ENCODE measurements around the gene BPIFA3.

Gene BPIFA3

DNA sequence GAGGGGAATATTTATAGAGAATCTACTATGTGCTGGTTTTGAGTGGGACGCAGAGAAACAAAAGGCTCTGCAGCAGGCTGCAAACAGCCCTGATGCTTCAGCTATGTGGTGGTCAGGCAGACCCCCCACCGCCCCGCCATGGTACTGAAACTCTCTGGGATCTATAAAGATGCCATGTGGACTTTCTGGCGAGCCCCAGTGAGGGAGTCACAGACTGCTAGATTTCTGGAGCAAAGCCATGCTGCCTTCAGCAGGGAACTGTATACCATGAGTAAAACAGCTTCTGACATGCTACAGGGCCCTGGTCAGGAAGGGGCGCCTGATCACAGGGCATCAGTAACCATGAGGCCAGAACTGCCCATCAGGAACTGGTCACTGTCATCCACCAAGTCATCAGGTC is 46.6 kb downstream of the BPIFA3 start:
- Histone ChIP-seq H3K4me3 (ENCODE audit: low read length, poor library complexity, severe bottlenecking) (no peak overlapping the region), H3K79me2 (ENCODE audit: insufficient read depth, low read length) (no peaks in the 10 kb centered on the region), H3K9ac (ENCODE audit: low read depth, low read length, poor library complexity, severe bottlenecking) (no peak overlapping the region), H3K4me1 (ENCODE audit: insufficient read depth, low read length, poor library complexity, severe bottlenecking) (no peaks in the 10 kb centered on the region), H2AFZ (ENCODE audit: low read length) (no peak overlapping the region), H3K9me2 (replicated peaks; ENCODE audit: low read depth, low read length) (no peaks in the 10 kb centered on the region), H3K4me2 (ENCODE audit: low read depth, low read length, poor library complexity, severe bottlenecking) (no peak overlapping the region), H4K20me1 (ENCODE audit: insufficient read depth, low read length, poor library complexity, severe bottlenecking) (no peaks in the 10 kb centered on the region), H3K36me3 (ENCODE audit: insufficient read depth, low read length) (no peaks in the 10 kb centered on the region), H3K9me3 (ENCODE audit: insufficient read depth, low read depth, low read length) (no peaks in the 10 kb centered on the region), H3F3A (ENCODE audit: low read depth) (no peaks in the 10 kb centered on the region), H3K27me3 (ENCODE audit: insufficient read depth, low read length, poor library complexity, severe bottlenecking) (no peaks in the 10 kb centered on the region)
- TF ChIP-seq, protein P1, sequence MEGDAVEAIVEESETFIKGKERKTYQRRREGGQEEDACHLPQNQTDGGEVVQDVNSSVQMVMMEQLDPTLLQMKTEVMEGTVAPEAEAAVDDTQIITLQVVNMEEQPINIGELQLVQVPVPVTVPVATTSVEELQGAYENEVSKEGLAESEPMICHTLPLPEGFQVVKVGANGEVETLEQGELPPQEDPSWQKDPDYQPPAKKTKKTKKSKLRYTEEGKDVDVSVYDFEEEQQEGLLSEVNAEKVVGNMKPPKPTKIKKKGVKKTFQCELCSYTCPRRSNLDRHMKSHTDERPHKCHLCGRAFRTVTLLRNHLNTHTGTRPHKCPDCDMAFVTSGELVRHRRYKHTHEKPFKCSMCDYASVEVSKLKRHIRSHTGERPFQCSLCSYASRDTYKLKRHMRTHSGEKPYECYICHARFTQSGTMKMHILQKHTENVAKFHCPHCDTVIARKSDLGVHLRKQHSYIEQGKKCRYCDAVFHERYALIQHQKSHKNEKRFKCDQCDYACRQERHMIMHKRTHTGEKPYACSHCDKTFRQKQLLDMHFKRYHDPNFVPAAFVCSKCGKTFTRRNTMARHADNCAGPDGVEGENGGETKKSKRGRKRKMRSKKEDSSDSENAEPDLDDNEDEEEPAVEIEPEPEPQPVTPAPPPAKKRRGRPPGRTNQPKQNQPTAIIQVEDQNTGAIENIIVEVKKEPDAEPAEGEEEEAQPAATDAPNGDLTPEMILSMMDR (conservative IDR thresholded peaks at IDR 0.05; ENCODE audit: low read length), result no peak
- TF ChIP-seq EZH2phosphoT487 (IDR thresholded peaks at IDR 0.05; ENCODE audit: borderline replicate concordance), result no peak

DNA sequence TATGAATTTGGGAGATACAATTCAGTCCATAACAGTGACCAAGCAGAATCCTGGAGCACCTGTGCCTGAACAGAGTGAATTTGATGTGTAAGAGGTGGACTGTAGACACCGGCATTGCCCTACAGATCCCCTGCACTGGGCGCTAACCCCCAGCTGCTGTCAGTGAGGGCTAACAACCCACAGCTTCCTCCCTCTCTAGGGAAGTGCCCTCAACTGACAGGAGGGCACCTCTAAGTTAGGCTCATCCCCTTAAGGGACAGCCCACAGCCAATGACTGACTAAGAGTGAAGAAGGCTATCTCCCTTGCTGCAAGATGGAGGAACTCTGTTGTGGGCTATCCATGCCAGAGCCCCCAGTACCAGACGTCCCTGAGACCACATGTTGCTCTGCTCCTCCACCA is 50.5 kb downstream of the BPIFA3 start:
- Histone ChIP-seq H3K4me1 (ENCODE audit: insufficient read depth, low read length, poor library complexity, severe bottlenecking) (no peaks in the 10 kb centered on the region), H3K9ac (ENCODE audit: low read depth, low read length, poor library complexity, severe bottlenecking) (no peak overlapping the region), H3K4me2 (ENCODE audit: low read depth, low read length, poor library complexity, severe bottlenecking) (no peak overlapping the region), H3K27me3 (ENCODE audit: insufficient read depth, low read length, poor library complexity, severe bottlenecking) (no peaks in the 10 kb centered on the region), H3K9me3 (ENCODE audit: insufficient read depth, low read depth, low read length) (no peaks in the 10 kb centered on the region), H3K36me3 (ENCODE audit: insufficient read depth, low read length) (no peaks in the 10 kb centered on the region), H3K79me2 (ENCODE audit: insufficient read depth, low read length) (no peaks in the 10 kb centered on the region), H2AFZ (ENCODE audit: low read length) (0 out of 2 replicates have a peak overlapping the region, but pooled peaks have one; percentile 15), H4K20me1 (ENCODE audit: insufficient read depth, low read length, poor library complexity, severe bottlenecking) (no peaks in the 10 kb centered on the region), H3K9me2 (replicated peaks; ENCODE audit: low read depth, low read length) (no peaks in the 10 kb centered on the region), H3K4me3 (ENCODE audit: low read length, poor library complexity, severe bottlenecking) (no peak overlapping the region), H3F3A (ENCODE audit: low read depth) (no peaks in the 10 kb centered on the region)
- TF ChIP-seq, protein P1 (conservative IDR thresholded peaks at IDR 0.05; ENCODE audit: low read length), result no peak
- no peak for TF ChIP-seq EZH2phosphoT487 (IDR thresholded peaks at IDR 0.05; ENCODE audit: borderline replicate concordance)

DNA sequence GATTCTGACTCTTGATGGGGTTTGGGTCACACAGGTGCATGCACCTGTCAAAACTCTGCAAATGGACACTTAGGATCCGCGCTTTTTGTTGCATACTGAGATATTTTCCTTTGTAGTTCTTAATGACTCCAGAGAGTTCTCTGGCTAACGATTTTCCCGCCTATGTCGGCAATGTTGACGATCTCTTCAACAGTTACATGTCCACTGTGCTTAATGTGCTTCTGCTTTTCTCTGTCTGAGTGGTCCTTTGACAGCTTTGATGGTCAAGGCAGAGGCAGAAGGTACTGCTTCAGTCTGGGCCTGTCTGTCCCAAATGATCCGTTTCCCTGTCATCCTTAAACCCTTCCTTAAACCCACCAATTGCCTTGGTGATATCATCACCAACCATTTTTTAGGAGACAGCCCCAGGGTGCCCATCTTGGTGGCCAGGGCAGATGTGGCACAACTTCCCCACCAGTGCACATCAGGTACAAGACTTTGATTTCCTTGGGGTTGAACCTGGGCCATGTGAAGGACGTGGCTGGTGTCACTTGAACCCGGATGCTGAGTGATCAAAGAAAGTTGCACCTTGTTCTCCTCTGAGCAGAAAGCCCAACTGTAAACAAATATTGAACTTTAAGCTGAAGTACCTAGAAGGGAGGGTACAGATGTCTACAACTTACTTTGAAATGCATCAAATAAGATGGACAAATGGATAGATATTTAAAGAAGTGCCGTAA is 55.2 kb downstream of the BPIFA3 start:
- no peak for TF ChIP-seq EZH2phosphoT487 (IDR thresholded peaks at IDR 0.05; ENCODE audit: borderline replicate concordance)
- TF ChIP-seq, protein P1 (conservative IDR thresholded peaks at IDR 0.05; ENCODE audit: low read length), result no peak
- H4K20me1 ChIP-seq (ENCODE audit: insufficient read depth, low read length, poor library complexity, severe bottlenecking), result no peaks in the 10 kb centered on the region
- H3K4me3 ChIP-seq (ENCODE audit: low read length, poor library complexity, severe bottlenecking), result no peak overlapping the region

More for the DNA sequence above, 55.2 kb downstream of the BPIFA3 start:
- Histone ChIP-seq H3F3A (ENCODE audit: low read depth) (no peaks in the 10 kb centered on the region), H3K4me2 (ENCODE audit: low read depth, low read length, poor library complexity, severe bottlenecking) (no peak overlapping the region), H3K9ac (ENCODE audit: low read depth, low read length, poor library complexity, severe bottlenecking) (no peak overlapping the region), H3K9me2 (replicated peaks; ENCODE audit: low read depth, low read length) (no peaks in the 10 kb centered on the region), H3K79me2 (ENCODE audit: insufficient read depth, low read length) (no peaks in the 10 kb centered on the region), H3K27me3 (ENCODE audit: insufficient read depth, low read length, poor library complexity, severe bottlenecking) (no peaks in the 10 kb centered on the region), H3K36me3 (ENCODE audit: insufficient read depth, low read length) (no peaks in the 10 kb centered on the region), H2AFZ (ENCODE audit: low read length) (no peak overlapping the region), H3K9me3 (ENCODE audit: insufficient read depth, low read depth, low read length) (no peaks in the 10 kb centered on the region), H3K4me1 (ENCODE audit: insufficient read depth, low read length, poor library complexity, severe bottlenecking) (no peaks in the 10 kb centered on the region)

Data from Loucy (cell line).